ENCODE results near the gene CCDC78.

DNA sequence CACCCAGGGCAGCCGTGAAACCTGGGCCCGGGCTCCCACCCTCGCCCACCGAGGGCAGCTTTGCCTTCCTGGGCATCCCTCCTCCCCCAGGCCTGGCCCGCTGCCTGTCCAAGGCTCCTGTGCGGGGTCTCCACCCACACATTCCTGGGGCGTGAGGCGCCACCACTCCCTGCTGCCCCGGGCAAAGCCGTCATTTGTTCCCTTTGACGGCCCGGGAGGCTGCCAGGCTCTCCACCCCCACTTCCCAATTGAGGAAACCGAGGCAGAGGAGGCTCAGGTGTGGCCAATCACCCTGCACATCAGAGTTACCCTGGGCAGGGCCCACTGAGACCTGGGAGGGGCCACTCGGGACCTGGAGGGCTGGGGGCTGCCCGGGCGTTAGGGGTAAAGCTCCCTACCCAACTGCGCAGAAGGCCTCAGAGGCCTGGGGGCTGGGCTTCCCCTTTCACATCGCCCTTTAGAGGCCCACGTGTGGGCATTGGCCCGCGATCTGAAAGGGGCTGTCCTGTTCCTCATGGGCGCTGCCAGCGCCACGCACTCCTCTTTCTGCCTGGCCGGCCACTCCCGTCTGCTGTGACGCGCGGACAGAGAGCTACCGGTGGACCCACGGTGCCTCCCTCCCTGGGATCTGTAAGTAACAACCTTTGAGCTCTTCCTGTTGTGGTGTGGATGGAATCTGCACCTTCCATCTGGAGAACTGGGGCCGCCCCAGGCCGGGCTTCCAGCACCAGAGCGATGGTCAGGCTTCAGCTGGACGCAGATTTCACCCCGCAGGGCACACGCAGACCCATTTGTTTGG lies 34.5 kb upstream of the CCDC78 start, which contains the start of gene MSLN:
- TF ChIP-seq, protein P1, sequence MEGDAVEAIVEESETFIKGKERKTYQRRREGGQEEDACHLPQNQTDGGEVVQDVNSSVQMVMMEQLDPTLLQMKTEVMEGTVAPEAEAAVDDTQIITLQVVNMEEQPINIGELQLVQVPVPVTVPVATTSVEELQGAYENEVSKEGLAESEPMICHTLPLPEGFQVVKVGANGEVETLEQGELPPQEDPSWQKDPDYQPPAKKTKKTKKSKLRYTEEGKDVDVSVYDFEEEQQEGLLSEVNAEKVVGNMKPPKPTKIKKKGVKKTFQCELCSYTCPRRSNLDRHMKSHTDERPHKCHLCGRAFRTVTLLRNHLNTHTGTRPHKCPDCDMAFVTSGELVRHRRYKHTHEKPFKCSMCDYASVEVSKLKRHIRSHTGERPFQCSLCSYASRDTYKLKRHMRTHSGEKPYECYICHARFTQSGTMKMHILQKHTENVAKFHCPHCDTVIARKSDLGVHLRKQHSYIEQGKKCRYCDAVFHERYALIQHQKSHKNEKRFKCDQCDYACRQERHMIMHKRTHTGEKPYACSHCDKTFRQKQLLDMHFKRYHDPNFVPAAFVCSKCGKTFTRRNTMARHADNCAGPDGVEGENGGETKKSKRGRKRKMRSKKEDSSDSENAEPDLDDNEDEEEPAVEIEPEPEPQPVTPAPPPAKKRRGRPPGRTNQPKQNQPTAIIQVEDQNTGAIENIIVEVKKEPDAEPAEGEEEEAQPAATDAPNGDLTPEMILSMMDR (IDR thresholded peaks at IDR 0.05), result no peak
- no peak for TF ChIP-seq POLR2AphosphoS5 (IDR thresholded peaks at IDR 0.05; ENCODE audit: insufficient read depth in 1 of 2, low read depth in 1 of 2)
- TF ChIP-seq POLR2A (IDR thresholded peaks at IDR 0.05), result no peak
